Activated CD4-positive, CD25-positive, alpha-beta regulatory T cell (primary cell): ENCODE measurements around the gene OSR1.
"Not testable (repeated sequence)": the region's sequence is repeated elsewhere in the genome, so short reads cannot be mapped to it uniquely, and the experiment has no call there.

Source experiments
- DNase-seq, 4 experiments: peaks; one replicate each; lab custom pipeline; 2025; lab: John Stamatoyannopoulos, UW

The OSR1 gene

DNA sequence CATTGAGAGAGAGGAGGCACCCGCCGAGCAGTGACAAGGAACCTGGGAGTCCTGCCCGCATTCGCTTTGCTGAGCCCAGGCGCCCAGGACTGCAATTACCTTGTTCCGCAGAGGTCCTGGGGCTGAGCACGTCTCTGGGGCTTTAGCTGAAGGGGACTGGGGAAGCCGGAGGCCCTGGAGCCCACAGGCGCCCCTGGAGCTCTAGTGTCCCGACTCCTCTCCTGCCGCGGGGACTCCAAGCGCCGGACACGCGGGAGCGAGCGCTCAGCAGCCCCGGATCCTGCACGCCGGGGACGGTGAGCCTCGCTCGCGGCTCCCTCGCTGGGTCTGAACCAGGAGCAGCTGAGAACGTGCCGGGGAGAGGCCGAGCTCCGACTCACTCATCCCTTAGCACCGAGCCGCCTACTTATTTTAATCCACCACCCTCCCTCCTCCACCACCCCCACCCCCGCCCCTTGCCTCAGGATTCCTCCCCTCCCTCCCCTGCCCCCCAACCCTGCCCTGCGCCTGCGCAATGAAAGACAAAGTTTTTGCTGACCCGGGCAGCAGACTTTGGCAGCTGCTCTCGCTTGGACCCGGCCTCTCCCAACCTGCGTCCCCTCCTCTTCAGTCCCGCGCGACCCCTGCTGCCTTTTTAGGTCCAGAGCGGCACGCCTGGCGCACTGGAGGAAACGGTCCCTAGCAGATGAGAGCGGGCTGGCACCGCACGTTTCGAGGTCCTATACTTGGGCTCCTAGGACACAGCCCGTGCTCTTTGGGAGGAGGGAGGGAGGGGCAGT is at the start of gene OSR1:
TSS of gene OSR1 (minus strand) at position 382 of the 779 bp plus-strand sequence. CDS start 4,818 bp downstream, outside the sequence.
- no peak for DNase-seq

DNA sequence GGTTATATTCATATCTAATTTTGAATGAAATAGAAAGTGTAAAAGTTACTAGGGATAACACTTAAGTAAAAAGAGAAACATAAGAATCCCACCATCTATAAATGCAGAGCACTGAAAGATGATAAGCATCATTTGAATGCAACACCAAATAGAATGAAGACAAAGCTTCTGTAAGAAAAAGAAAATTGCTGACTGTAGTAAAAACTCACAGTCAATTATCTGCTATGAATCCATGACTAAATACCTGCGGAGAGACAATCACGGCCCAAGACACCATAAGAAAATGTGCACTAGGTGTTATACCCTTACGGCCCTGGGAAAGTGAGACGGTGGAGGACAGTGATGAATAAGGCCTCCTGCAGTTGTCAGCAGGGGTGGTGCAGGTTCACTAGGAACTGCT is 45.4 kb upstream of the OSR1 start:
- DNase-seq: no peak

DNA sequence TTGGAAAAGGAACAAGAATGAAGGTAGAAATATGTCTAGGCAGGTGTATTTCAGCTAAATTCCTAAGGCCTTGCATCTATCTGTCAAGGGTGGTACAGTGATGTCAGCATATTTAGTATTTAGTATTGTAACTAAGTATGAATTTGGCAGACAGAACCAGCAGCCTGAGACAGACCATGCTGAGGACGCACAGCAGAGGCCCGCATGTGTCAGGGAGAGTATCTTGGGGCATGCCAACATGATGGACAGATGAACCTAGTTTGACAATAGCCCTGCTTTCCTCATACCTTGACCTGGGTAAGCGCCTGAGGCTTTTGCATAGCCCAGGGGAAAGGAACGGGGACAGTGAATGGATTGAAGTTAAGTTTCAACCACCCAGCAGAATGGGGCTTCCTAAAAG is 33.8 kb upstream of the OSR1 start:
- no peak for DNase-seq

DNA sequence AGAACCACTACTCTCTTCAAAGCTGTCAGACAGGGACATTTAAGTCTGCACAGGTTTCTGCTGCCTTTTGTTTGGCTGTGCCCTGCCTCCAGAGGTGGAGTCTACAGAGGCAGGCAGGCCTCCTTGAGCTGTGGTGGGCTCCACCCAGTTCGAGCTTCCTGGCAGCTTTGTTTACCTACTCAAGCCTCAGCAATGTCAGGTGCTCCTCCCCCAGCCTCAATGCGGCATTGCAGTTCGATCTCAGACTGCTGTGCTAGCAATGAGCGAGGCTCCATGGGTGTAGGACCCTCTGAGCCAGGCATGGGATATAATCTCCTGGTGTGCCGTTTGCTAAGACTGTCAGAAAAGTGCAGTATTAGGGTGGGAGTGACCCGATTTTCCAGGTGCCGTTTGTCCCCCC is 31.0 kb upstream of the OSR1 start:
- DNase-seq: not testable (repeated sequence)

DNA sequence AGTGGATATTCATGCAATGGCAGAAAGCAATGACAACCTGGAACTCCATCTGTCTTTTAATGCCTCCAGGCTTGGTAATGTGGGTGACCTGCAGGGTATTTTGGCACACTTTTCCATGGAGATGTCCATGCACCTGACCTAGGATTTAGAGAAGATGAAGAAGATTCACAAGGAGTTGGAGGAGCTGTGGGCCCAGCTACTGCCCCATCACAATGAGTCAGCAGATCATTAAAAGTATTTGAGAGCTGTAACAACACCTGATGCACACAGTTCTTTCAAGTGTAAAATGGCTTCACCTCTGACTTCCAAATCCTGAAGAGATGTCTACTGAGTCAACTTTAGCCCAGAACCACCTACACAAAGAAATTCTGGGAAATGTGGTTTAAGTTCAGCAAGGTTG is 22.1 kb upstream of the OSR1 start:
- no peak for DNase-seq

DNA sequence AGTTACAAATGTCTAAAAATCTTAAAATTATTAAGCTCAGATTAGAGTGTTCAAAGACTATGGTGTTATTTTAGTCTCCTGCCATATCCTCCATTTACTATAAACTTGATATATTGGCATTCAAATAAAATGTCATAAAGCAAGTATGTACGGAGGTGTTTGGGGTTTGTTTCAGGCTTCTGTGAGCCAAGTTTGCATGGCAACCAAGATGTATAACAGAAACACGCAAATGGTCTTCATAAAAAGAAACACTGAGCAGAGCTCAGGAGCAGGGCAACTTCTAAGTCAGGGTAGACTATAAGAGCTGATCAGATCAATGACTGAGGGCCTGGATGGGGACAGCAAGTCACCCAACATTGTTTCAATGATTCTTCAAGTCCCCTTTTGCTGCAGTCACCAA is 20.5 kb upstream of the OSR1 start:
- DNase-seq: no peak

DNA sequence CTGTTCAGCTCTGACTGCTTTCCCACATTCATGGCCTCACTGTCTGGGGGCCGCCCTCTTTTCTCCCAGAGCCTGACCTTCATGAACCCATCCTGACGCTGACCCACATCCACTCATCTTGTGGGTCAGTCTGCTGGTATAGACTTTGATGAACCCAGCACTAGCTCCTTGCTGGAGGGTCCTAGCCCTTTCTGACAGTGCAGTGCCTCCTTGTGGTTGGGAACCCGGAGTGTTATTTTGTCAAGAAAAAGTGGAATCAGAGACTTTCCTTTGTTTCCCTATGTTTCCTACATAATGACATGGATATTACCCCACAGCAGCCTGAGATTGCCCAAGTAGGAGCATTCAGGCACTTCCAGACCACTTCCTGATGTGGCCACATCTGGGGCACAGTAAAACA is 19.3 kb upstream of the OSR1 start:
- no peak for DNase-seq

DNA sequence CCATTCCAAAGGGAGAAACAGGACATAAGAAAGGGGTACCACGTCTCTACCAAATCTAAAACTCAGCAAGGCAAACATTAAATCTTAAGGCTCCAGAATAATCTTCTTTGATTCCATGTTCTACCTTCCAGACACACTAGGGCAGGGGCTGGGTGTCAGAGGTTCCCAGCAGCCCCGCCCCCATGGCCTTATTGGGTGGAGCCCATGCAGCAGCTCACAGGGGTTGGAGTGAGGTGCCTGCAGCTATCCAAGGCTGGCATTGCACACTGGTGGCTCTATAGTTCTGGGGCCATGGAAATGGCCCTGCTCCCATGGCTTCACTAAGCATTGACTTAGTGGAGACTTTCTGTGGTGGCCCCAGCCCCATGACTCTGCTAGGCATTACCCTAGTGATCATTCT is 14.9 kb upstream of the OSR1 start:
- DNase-seq: no peak

DNA sequence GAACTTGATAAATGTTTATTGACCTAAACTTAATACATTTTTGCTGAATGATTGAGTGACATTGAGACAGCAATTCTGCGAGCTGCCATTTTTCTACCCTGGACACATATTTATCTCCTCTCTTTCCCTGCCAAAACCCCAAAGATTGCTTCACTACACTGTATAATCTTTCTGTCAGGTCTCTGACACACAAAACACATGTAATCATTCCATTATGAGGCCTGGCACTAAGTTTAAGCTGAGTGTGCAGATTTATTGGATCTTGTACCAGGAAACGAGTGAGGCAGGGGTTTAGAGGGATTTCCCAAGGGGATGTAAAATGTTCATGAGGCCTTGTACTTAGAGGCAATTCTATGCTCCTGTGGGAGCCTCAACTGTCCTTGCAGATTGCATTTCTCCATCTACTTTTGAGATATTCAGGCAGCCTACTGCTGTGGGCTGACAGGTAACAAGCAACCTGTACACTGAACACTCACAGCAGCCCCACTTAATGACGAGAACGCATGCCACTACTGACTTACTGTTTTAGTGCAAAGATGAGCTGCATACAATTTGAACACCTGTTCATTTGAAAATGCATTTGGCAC is 13.7 kb upstream of the OSR1 start:
- no peak for DNase-seq

DNA sequence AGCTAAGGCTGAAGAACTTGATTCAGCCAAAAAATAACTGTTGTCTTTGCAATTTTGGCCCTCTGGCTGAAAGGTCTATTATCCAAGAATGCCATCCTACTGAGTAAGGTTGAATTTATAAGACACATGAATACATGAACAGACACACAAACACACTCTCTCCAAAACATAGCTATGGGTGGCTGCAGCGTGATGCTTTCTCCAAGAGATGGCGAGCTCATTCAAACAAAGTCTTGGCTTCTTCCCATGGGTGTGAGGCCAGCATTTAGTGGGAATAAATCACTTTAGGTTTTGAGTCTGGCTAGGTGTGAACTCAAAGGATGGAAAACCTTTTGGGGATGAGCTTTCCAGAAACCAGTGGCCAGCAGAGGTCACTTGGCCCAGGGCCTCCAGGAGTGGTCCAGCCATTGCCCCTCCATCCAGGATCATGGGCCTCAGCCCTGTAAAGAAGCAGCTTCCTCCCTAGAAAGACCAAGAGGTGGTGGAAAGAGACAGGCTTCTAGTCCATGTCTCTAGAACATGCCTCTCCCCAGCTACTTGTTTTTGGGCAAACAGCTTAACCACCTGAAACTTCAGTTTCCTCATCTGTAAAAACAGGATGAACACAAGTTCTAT is 11.0 kb upstream of the OSR1 start:
- DNase-seq: no peak

DNA sequence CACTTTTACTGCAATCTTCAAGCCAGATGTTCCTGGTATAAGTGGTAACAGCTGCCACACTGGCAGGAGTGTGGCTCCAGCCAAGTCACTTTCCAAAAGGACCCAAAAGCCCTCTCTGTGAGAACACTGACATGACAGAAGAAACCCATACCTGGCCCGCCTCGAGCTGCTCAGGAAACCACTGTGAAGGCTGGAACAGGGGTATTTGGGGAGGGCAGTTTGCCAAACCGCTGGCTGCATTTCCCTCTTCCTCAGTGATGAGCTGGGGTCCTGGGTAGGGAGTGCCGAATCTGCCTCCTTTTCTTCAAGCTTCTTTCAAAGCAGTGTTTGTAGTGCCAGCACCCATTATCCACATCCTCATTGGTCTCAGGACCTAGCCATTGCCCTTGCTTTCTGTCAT is 10.3 kb upstream of the OSR1 start:
- no peak for DNase-seq

DNA sequence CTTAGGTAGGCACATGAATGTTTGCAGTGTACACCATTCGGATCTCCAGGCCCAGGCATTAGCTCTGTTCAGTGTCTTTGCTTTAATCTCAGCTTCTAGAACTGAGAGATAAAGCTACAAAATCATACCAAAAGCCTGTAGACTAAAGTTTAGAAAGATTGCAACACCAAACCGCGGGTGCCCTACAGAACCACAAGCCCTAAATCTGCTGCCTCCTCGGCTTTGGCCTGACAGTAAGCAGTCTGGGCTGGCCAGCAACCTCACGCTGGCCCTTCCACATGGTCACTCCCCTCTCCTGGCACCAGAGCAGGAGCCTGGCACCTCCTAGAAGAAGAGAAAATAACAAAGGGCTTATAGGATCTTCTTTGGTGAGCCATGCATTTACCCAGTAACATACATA is 8.9 kb upstream of the OSR1 start:
- DNase-seq: no peak

DNA sequence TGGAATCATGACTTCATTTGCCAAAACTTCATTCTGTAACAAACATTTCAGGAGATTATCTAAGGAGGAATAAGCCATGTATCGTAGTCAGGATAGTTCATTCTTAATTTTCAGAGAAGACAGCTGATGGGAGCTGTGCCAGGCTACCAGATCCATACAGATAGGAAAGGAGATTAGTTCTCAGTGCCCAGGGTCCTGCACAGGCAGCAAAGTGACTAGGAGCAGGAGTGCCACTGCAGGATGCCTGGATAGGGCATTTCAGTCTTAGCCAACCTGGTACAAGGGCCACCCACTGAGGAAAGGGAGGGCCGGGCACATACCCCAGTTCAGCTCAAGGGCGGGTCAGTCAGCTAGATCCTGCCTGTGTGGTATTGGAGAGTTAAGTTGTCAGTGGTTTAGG is 6.7 kb upstream of the OSR1 start:
- DNase-seq: no peak

DNA sequence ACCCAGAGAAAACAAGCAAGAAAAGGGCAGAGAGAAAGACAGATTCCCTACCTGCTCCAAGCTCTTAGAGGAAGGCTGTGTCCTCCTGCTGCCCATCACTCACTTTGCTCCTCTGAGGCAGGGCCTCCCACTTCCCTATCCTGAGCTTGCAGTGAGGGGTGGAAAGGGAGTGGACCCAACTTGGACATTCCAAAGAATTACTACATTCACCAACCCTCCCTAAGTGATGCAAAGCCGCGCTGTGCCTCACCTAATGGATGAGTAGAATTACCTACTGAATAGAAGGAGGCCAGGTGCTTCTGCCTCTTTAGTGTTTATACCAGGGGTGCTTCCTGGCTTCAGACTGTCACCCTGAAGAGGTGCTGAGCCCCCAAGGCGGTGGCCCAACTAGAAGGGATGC is 5.6 kb upstream of the OSR1 start:
- DNase-seq: no peak

DNA sequence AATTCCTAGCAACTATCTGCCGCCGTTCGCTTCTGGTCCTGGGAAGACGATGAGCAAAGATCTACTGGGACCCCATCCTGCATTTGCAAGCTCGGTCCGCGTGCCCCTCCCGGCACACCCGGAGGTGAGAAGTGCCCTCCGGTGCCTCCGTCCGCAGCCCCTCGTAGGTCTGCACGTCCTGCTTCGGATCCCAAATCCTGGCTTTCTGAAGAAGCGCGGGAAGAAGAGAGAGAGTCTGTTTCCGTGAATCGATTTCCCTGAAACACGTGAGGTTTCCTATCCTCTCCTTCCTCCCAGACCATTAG is 5.0 kb upstream of the OSR1 start:
- no peak for DNase-seq

DNA sequence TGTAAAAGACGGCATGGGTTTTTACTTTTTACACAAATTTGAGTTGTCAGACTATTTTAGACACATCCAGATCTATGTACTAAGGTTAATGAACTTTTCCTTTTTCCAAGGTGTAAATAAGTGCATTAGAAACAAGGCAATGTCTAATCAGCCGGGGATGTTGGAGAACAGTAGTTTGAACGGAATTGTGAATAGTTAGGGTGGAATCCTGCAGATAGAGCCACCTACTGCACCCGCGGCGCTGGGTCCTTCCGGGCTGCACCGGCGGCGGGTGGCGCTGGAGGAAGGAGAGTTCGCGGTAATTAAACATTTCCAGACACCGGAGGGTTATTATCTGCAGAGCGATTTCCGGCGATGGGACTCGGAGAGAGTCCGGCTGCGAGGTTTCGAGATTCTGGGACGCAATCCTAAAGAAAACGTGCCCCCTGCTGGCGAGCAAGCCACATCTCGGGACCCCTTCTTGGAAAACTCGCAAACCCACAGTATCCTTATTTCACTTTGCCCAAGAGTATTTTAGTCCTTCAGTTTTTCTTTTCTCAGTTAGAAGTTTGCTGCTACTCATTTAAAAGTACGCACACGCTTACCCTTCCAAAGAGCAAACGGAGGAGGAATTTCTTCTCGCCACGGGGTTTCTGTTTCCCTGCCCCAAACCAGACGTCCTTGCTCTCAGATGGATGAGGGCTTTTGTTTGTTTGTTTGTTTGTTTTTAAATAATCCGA is 4.5 kb upstream of the OSR1 start:
- DNase-seq: no peak

DNA sequence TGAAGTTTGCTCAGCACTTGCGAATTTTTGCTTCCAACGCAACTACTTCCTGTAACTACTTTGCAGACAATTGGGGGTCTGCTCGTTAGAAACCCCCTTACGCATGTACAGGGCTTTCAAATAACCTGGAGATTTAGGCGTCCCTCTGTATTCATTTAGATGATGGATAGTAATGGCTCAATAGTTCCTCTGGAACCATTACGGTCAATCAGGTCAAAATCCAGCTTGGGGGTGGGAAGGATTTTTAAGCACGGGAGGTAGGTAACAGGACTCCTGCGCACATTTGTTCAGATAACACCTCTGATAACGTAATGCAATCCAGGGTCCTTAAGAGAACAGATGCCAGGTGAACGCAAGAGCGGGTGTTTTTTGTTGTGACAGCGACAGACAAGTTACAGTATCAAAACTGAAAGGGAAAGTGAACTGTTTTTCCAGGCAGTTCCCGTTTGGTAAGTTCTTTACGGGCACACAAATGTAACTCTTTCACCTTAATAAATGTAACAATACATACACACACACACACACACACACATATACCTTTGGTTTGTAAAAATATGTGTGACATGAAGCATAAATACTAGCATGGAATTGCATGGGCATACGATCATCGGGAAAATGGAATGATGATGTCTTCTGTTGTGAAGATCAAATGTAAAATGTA is 3.8 kb upstream of the OSR1 start:
- DNase-seq: no peak

DNA sequence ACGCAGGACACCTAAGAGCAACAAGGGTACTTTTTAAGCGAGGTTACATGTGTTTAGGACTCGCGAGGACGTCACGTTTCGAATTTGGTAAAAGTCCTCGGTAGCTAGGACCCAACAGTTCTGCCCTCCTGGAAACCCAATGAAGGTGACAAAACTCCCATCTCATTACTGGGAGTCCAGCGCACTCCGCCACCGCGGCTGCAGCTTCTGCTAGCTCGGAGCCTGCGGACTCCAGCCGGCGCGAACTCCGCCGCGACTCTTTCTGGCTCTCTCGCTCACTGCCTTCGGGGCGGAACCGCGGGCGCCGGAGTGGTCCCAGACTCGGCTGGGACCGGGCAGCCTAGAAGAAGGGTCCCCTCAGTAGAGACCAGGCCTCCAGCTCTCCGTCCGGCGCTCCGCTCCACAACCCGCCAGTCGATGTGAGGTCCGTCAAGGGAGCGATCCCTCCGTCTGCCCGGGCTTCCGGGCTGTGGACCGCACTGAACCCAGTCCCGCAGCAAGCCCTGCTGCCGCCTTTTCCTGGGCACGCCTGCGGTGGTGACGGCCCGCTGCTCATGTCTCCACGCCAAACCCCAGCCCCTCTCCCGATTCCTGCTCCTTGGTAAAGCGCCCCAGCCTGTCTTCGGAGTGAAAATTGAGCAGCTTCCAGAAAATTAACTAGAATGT is 3.0 kb upstream of the OSR1 start:
- no peak for DNase-seq

DNA sequence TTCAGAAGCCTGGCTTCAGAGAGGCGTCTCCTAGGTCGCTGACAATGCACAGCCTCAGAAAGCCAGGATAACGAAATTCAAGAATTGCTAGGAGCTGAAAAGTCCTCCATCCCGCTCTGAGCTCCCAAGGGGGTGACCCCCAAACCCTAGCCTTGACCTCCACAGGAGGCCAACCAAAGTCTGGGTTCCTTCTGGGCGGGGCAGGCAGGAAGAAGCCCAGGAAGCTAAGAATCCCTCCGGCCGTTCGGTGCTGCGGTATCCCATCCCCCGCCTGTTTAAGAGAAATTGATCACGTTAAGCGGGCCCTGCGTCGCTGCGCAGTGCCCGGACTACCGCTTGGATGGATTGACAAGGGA is 2.5 kb upstream of the OSR1 start:
- DNase-seq: no peak

DNA sequence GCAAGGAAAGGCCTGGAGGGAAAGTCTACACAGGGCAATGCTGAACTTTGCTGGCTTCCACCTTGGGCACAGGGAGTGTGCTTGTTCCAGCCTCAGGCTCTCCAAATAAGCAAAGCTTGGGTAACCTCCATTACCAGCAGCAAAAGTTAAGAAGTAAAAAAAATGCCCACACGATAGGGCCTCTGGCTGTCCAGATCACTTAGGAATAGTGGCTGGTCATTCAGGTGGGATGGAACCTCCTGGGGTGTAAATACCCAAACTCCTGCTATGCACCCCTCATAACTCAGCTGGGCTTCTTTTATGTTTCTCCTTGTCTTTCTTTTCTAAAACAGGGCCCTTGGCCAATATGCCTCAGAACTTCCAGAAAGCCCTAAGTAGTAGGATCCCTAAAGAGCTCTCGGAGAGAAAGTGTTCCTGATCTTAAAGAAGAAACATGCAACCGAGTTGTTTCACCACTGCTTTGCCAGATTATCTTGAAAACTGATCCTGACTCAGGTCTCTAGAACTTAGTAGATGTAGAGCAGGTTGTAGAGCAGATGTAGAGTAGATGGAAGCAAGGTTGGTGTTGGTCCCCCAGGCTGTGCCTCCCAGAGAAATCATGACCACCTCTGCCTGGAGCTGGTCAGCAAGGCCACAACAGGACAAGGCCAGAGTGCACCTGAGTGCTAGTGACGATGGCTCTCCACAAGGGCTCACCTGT is 2.0 kb upstream of the OSR1 start:
- no peak for DNase-seq

DNA sequence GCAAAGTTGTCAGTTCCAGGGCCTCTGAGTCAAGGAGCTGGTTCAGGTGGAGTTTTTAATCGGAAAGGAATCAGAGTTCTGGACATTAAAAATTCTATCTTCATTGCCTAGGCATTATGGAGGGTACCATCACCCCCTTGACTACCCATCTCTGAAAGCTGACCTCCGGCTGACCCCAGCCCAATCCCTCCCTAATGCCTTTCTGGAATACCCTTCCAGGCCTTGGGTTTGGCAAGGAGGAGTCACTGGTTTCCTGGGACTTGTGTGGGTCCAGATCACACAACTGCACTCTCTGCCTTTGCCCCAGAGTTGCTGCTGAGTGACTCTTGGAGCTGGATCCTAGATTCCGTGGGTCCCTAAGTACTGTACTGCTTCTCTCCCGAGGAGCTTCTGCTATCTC is 1.0 kb upstream of the OSR1 start:
- DNase-seq: no peak

DNA sequence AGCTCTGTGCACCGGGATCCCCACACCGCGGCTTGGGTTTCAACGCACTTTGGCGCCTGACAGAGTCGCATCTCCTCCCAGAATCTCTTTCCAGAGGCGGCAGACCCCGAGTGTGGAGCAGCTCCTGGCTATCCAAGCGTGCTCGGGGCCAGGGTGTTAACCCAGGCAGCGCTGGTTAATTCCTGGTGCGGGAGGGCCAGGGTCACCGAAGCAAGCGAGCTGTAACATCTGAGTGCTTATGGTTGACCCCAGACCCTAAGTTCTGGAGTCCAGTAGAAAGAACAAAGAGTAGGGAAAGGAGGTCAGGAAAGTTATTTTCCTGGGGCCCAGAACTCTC is 566 bp upstream of the OSR1 start:
- DNase-seq: no peak
